Endometrium (tissue), 2 donors: ENCODE results near the gene M1AP.
"Not testable (repeated sequence)": the region's sequence is repeated elsewhere in the genome, so short reads cannot be mapped to it uniquely, and the experiment has no call there.

Experiments used
- FAIRE-seq: peaks from 2 replicates; lab custom pipeline; 2012; peaks lifted over from hg19 to GRCh38; lab: Jason Lieb, UNC
- donor health status: control.
- donor health status: control.

Gene M1AP

GRCh38 chr2:74562126-74562775, 85.9 kb downstream of the M1AP start:
- FAIRE-seq: no peak

GRCh38 chr2:74561022-74561421, 87.1 kb downstream of the M1AP start:
- not testable (repeated sequence) for FAIRE-seq

- FAIRE-seq: no peak
These were observed 87.5 kb downstream of the M1AP start for GRCh38 chr2:74560591-74560990.

- no peak for FAIRE-seq
These were observed 88.2 kb downstream of the M1AP start for GRCh38 chr2:74559912-74560311.

GRCh38 chr2:74558284-74559230, 89.6 kb downstream of the M1AP start:
- no peak for FAIRE-seq

- FAIRE-seq: no peak
These were observed 91.2 kb downstream of the M1AP start for GRCh38 chr2:74556831-74557370.

- no peak for FAIRE-seq
These were observed 92.0 kb downstream of the M1AP start for GRCh38 chr2:74556159-74556558.

- no peak for FAIRE-seq
These were observed 92.5 kb downstream of the M1AP start for GRCh38 chr2:74555610-74556103.

- no peak for FAIRE-seq
These were observed 93.2 kb downstream of the M1AP start for GRCh38 chr2:74554820-74555531.

- no peak for FAIRE-seq
These were observed 94.0 kb downstream of the M1AP start, which contains the start of the genes DOK1 and LOXL3 for GRCh38 chr2:74553892-74554819. TSS of gene DOK1 (plus strand) at chr2:74554720. CDS start at chr2:74554755, 35 bp downstream. TSS of gene LOXL3 (minus strand) at chr2:74553942. CDS start at chr2:74552634, 1,308 bp downstream.

GRCh38 chr2:74552914-74553811, 95.0 kb downstream of the M1AP start:
- no peak for FAIRE-seq

GRCh38 chr2:74551942-74552913, 95.9 kb downstream of the M1AP start:
- FAIRE-seq: no peak

- no peak for FAIRE-seq
These were observed 96.6 kb downstream of the M1AP start for GRCh38 chr2:74551530-74551929.

- no peak for FAIRE-seq
These were observed 97.9 kb downstream of the M1AP start for GRCh38 chr2:74550231-74550630.

- no peak for FAIRE-seq
These were observed 99.0 kb downstream of the M1AP start for GRCh38 chr2:74548900-74549826.

- no peak for FAIRE-seq
These were observed 99.7 kb downstream of the M1AP start for GRCh38 chr2:74548285-74548899.

- no peak for FAIRE-seq
These were observed 102.1 kb downstream of the M1AP start for GRCh38 chr2:74546004-74546403.
